ENCODE data around the gene RPL37. TPM values are rescaled to one million over a fixed set of nuclear protein-coding genes. Genes with fewer than 3 reads are reported as not detected.

RPL37 gene
- total and polyA plus RNA-seq, 9 of the 15 experiments (the other 6 are each of a cell fraction or from before 2014, with no cell fraction given): 2,342 to 7,963 (median 4,091) TPM

DNA sequence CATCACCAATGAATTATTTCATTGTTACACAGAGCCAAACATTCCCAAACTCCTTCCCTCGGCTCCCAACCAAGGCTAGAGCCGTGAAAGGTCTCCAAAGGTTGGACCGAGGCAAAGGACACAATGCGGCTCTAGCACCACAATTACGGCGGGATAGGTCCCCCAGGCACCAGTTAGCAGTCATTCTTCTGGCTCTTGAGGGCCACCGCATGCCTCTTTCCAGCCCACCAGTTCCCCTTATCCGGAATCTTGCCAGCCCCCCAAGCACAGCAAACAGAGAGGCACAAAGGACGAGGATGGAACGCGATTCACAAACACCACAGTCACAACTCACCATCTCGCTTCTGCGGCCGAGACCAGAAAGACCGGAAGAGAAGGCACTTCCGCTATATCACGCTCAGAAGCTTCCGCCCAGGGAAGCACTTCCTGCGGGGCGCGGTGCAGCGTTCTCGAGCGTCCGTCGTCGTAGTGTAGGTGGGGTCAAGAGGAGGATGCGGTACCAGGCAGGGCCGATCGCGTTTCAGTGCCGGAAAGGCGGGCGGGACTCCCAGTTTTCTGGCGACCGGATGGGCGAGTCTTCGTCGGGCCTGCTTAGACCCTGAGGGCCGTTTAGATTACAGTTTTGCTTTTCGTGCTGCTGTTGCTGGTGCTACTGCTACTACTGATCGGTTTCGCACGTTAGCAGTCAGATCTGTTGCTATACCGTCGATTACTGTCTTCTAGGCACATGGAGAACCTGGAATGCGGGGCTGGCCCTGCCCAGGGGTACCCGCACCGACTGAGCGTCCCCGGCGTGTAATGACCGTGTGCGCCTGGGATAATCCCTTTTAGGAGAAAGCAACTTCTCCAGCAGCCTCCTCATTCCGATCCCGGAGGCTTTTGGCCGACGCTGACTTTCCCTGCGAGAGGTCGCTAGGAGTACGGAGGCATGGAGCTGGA, at the start of gene RPL37 (continued):
- TF ChIP-seq, protein P1, sequence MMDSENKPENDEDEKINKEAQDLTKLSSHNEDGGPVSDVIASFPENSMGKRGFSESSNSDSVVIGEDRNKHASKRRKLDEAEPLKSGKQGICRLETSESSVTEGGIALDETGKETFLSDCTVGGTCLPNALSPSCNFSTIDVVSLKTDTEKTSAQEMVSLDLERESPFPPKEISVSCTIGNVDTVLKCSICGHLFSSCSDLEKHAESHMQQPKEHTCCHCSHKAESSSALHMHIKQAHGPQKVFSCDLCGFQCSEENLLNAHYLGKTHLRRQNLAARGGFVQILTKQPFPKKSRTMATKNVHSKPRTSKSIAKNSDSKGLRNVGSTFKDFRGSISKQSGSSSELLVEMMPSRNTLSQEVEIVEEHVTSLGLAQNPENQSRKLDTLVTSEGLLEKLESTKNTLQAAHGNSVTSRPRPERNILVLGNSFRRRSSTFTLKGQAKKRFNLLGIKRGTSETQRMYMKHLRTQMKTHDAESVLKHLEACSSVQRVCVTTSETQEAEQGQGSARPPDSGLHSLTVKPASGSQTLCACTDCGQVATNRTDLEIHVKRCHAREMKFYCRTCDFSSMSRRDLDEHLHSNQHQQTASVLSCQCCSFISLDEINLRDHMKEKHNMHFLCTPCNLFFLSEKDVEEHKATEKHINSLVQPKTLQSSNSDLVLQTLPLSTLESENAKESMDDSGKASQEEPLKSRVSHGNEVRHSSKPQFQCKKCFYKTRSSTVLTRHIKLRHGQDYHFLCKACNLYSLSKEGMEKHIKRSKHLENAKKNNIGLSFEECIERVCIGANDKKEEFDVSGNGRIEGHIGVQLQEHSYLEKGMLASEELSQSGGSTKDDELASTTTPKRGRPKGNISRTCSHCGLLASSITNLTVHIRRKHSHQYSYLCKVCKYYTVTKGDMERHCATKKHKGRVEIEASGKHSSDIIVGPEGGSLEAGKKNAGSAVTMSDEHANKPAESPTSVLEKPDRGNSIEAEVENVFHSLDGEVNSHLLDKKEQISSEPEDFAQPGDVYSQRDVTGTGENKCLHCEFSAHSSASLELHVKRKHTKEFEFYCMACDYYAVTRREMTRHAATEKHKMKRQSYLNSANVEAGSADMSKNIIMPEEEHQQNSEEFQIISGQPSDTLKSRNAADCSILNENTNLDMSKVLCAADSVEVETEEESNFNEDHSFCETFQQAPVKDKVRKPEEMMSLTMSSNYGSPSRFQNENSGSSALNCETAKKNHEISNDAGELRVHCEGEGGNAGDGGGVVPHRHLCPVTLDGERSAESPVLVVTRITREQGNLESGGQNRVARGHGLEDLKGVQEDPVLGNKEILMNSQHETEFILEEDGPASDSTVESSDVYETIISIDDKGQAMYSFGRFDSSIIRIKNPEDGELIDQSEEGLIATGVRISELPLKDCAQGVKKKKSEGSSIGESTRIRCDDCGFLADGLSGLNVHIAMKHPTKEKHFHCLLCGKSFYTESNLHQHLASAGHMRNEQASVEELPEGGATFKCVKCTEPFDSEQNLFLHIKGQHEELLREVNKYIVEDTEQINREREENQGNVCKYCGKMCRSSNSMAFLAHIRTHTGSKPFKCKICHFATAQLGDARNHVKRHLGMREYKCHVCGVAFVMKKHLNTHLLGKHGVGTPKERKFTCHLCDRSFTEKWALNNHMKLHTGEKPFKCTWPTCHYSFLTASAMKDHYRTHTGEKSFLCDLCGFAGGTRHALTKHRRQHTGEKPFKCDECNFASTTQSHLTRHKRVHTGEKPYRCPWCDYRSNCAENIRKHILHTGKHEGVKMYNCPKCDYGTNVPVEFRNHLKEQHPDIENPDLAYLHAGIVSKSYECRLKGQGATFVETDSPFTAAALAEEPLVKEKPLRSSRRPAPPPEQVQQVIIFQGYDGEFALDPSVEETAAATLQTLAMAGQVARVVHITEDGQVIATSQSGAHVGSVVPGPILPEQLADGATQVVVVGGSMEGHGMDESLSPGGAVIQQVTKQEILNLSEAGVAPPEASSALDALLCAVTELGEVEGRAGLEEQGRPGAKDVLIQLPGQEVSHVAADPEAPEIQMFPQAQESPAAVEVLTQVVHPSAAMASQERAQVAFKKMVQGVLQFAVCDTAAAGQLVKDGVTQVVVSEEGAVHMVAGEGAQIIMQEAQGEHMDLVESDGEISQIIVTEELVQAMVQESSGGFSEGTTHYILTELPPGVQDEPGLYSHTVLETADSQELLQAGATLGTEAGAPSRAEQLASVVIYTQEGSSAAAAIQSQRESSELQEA (IDR thresholded peaks at IDR 0.05; ENCODE audit: low read depth): no peak; the same call in 1 of the 2 replicates
- TF ChIP-seq, protein P2, sequence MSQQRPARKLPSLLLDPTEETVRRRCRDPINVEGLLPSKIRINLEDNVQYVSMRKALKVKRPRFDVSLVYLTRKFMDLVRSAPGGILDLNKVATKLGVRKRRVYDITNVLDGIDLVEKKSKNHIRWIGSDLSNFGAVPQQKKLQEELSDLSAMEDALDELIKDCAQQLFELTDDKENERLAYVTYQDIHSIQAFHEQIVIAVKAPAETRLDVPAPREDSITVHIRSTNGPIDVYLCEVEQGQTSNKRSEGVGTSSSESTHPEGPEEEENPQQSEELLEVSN (IDR thresholded peaks at IDR 0.05; ENCODE audit: borderline replicate concordance in 1 of 2, extremely low read depth in 1 of 2, insufficient read depth in 1 of 2, insufficient read length in 1 of 2, low read depth in 1 of 2, low read length in 1 of 2, poor library complexity in 1 of 2, severe bottlenecking in 1 of 2): peak; percentile 85 to 91
- TF ChIP-seq ARHGAP35 (IDR thresholded peaks at IDR 0.05; ENCODE audit: partially characterized antibody) (peak; percentile 47), ZNF316 (IDR thresholded peaks at IDR 0.05) (peak; percentile 43), HNRNPUL1 (IDR thresholded peaks at IDR 0.05; ENCODE audit: low read length) (peak; percentile 55; the same call in 1 of the 2 replicates), POLR2B (IDR thresholded peaks at IDR 0.05; ENCODE audit: low read depth, partially characterized antibody) (peak; percentile 100), CBX3 (IDR thresholded peaks at IDR 0.05; ENCODE audit: borderline replicate concordance in 1 of 2, low read length in 2 of 2) (peak in 1 of 2 experiments; percentile 99; a peak in 2 of 3 replicates), SMC3 (conservative IDR thresholded peaks at IDR 0.05; ENCODE audit: insufficient read depth, low read depth, low read length) (no peak), TAF1 (IDR thresholded peaks at IDR 0.05; ENCODE audit: control insufficient read depth, extremely low read depth, insufficient read depth, low read length, severe bottlenecking) (peak; percentile 99), MAZ (CRISPR knock-in tag; conservative IDR thresholded peaks at IDR 0.05 in 1 of 2, IDR thresholded peaks at IDR 0.05 in 1 of 2) (peak; percentile 94 to 99), HLTF (IDR thresholded peaks at IDR 0.05) (peak; percentile 88), HMG20B (CRISPR knock-in tag; IDR thresholded peaks at IDR 0.05) (peak; percentile 69; the same call in 1 of the 2 replicates), MCM5 (IDR thresholded peaks at IDR 0.05; ENCODE audit: low read depth) (no peak), NCOA6 (IDR thresholded peaks at IDR 0.05) (no peak; the same call in 1 of the 2 replicates)
- TF ChIP-seq, protein P3, sequence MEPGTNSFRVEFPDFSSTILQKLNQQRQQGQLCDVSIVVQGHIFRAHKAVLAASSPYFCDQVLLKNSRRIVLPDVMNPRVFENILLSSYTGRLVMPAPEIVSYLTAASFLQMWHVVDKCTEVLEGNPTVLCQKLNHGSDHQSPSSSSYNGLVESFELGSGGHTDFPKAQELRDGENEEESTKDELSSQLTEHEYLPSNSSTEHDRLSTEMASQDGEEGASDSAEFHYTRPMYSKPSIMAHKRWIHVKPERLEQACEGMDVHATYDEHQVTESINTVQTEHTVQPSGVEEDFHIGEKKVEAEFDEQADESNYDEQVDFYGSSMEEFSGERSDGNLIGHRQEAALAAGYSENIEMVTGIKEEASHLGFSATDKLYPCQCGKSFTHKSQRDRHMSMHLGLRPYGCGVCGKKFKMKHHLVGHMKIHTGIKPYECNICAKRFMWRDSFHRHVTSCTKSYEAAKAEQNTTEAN (CRISPR knock-in tag; IDR thresholded peaks at IDR 0.05): peak; percentile 59; the same call in 1 of the 2 replicates
